Activated CD8-positive, alpha-beta T cell treated with anti-CD3 and anti-CD28 coated beads for 36 hours (primary cell): ENCODE data around the gene NSDHL. TPM values are rescaled to one million over a fixed set of nuclear protein-coding genes. Genes with fewer than 3 reads are reported as not detected.

ENCODE experiments used
- ATAC-seq: fragments of 200-7000 bp; cut with Tn5 transposase; one replicate; pipeline ENCODE4 v1.10.0; 2021; ENCODE audit warnings: mild to moderate bottlenecking, moderate library complexity
- CTCF ChIA-PET: fragments of 350-600 bp; sonication (Branson Sonifier 250); formaldehyde crosslinking; loops from one replicate; lab custom pipeline; 2021; ENCODE audit warnings: antibody characterized with exemption; lab: Charles Lee
- POLR2A ChIA-PET: fragments of 350-600 bp; sonication (Branson Sonifier 250); formaldehyde crosslinking; loops from one replicate; lab custom pipeline; 2021; ENCODE audit warnings: antibody characterized with exemption; lab: Charles Lee
- DNase-seq: peaks from one replicate; pipeline ENCODE4 v3.0.0-alpha.2; 2020
- H3K27ac Mint-ChIP-seq: one replicate; pipeline ENCODE4 v1.8.0; 2021; ENCODE audit warnings: mild to moderate bottlenecking, mixed read lengths
- H3K27me3 Mint-ChIP-seq: one replicate; pipeline ENCODE4 v1.8.0; 2021; ENCODE audit warnings: mixed read lengths
- H3K36me3 Mint-ChIP-seq: one replicate; pipeline ENCODE4 v1.8.0; 2021; ENCODE audit warnings: low read depth, mixed read lengths
- H3K4me1 Mint-ChIP-seq: one replicate; pipeline ENCODE4 v1.8.0; 2021; ENCODE audit warnings: low read depth, mixed read lengths
- H3K4me3 Mint-ChIP-seq: one replicate; pipeline ENCODE4 v1.8.0; 2021; ENCODE audit warnings: mild to moderate bottlenecking, moderate library complexity, mixed read lengths
- H3K9me3 Mint-ChIP-seq: one replicate; pipeline ENCODE4 v1.8.0; 2021; ENCODE audit warnings: mixed read lengths
- CTCF ChIP-seq: fragments of 200-600 bp; IDR thresholded peaks from one replicate; pipeline ENCODE4 v1.8.0; 2022; ENCODE audit warnings: antibody characterized with exemption, mild to moderate bottlenecking
- intact Hi-C: fragments of 100-400 bp; cut with micrococcal nuclease; formaldehyde crosslinking; loops from one replicate; pipeline ENCODE4 v1.10.0; 2022
- total RNA-seq, 2 experiments: library from RNA; stranded (reverse); gene quantifications; one replicate each; pipeline ENCODE4 v1.2.3, GENCODE V29; 2021

Gene NSDHL
- total RNA-seq, 2 experiments from 2014 or later = 15.0 to 15.8 TPM

- H3K4me3 Mint-ChIP-seq = no peak overlapping the region
- no peak for ATAC-seq
- H3K27ac Mint-ChIP-seq = no peak overlapping the region
- H3K4me1 Mint-ChIP-seq = peaks cover 2% of the 10 kb centered on the region
- no peak for DNase-seq
- POLR2A ChIA-PET = no interaction called here
- CTCF ChIA-PET = no interaction called here
- no peaks in the 10 kb centered on the region for H3K9me3 Mint-ChIP-seq
- intact Hi-C loops = no loop called here
- H3K36me3 Mint-ChIP-seq = peaks cover 21% of the 10 kb centered on the region
- H3K27me3 Mint-ChIP-seq = no peaks in the 10 kb centered on the region
- TF ChIP-seq CTCF = no peak
Measured at GRCh38 chrX:152853986-152854385, 23.1 kb downstream of the NSDHL start.

- ChIA-PET CTCF (interaction anchor here (1.1 kb wide), 1 partner anchor 12 kb away, joined by 3 read pairs; no protein-coding TSS in a partner anchor), POLR2A (no interaction called here)
- Mint-ChIP-seq H3K4me3 (no peak overlapping the region), H3K36me3 (peaks cover 9% of the 10 kb centered on the region), H3K4me1 (peaks cover 2% of the 10 kb centered on the region), H3K27me3 (no peaks in the 10 kb centered on the region), H3K27ac (no peak overlapping the region), H3K9me3 (no peaks in the 10 kb centered on the region)
- ATAC-seq (no peak), DNase-seq (no peak)
- intact Hi-C loops = no loop called here
- TF ChIP-seq CTCF = no peak
Measured at GRCh38 chrX:152861116-152861515, 30.3 kb downstream of the NSDHL start.

GRCh38 chrX:152861826-152862225, 31.0 kb downstream of the NSDHL start:
- H3K27ac Mint-ChIP-seq = no peak overlapping the region
- no peak for TF ChIP-seq CTCF
- CTCF ChIA-PET = interaction anchor here (1.1 kb wide), 1 partner anchor 13 kb away, joined by 3 read pairs; no protein-coding TSS in a partner anchor
- intact Hi-C loops = no loop called here
- no peak overlapping the region for H3K4me3 Mint-ChIP-seq
- peaks cover 2% of the 10 kb centered on the region for H3K4me1 Mint-ChIP-seq
- no peaks in the 10 kb centered on the region for H3K9me3 Mint-ChIP-seq
- no peaks in the 10 kb centered on the region for H3K27me3 Mint-ChIP-seq
- DNase-seq = no peak
- peaks cover 9% of the 10 kb centered on the region for H3K36me3 Mint-ChIP-seq
- POLR2A ChIA-PET = no interaction called here
- ATAC-seq = no peak

GRCh38 chrX:152865232-152865920, 34.5 kb downstream of the NSDHL start:
- Mint-ChIP-seq H3K27ac (no peak overlapping the region), H3K36me3 (peaks cover 7% of the 10 kb centered on the region), H3K4me3 (no peak overlapping the region), H3K4me1 (no peaks in the 10 kb centered on the region), H3K9me3 (no peaks in the 10 kb centered on the region), H3K27me3 (no peaks in the 10 kb centered on the region)
- intact Hi-C loops = no loop called here
- POLR2A ChIA-PET = no interaction called here
- TF ChIP-seq CTCF = no peak
- DNase-seq (no peak), ATAC-seq (no peak)
- CTCF ChIA-PET = no interaction called here

- H3K27me3 Mint-ChIP-seq = no peaks in the 10 kb centered on the region
- POLR2A ChIA-PET = no interaction called here
- no peaks in the 10 kb centered on the region for H3K9me3 Mint-ChIP-seq
- no peak overlapping the region for H3K4me3 Mint-ChIP-seq
- ATAC-seq = no peak
- H3K4me1 Mint-ChIP-seq = no peaks in the 10 kb centered on the region
- intact Hi-C loops = no loop called here
- H3K27ac Mint-ChIP-seq = no peak overlapping the region
- TF ChIP-seq CTCF = no peak
- CTCF ChIA-PET = no interaction called here
- no peak for DNase-seq
- H3K36me3 Mint-ChIP-seq = peaks cover 9% of the 10 kb centered on the region
Measured at GRCh38 chrX:152866386-152866785, 35.5 kb downstream of the NSDHL start.
